Retinal pigment epithelial cell (primary cell): ENCODE results near the gene DDX42.

Experiments used
- DNase-seq: peaks from one replicate; pipeline ENCODE4 v3.0.0-alpha.2; 2010; ENCODE audit warnings: low read depth
- H3K4me3 ChIP-seq: 2 replicates; pipeline ENCODE4 v1.5.1; 2011; ENCODE audit warnings: mild to moderate bottlenecking, low read length, control low read depth, moderate library complexity
- CTCF ChIP-seq: conservative IDR thresholded peaks from 2 replicates; pipeline ENCODE4 v1.5.1; 2011; ENCODE audit warnings: low read depth, low read length, control low read depth, inconsistent platforms

The DDX42 gene

GRCh38 chr17:63780507-63780906 lies 6.5 kb downstream of the DDX42 start:
- peak; percentile 11 for DNase-seq
- no peak for TF ChIP-seq CTCF
- H3K4me3 ChIP-seq: no peak overlapping the region

- TF ChIP-seq CTCF: no peak
- H3K4me3 ChIP-seq: no peak overlapping the region
- no peak for DNase-seq
These were observed 7.0 kb downstream of the DDX42 start for GRCh38 chr17:63780928-63781327.

GRCh38 chr17:63783522-63783921 lies 9.6 kb downstream of the DDX42 start:
- H3K4me3 ChIP-seq: no peak overlapping the region
- TF ChIP-seq CTCF: no peak
- no peak for DNase-seq

- no peak for TF ChIP-seq CTCF
- DNase-seq: no peak
- H3K4me3 ChIP-seq: no peak overlapping the region
These were observed 11.6 kb downstream of the DDX42 start for GRCh38 chr17:63785556-63785955.

- H3K4me3 ChIP-seq: no peak overlapping the region
- TF ChIP-seq CTCF: no peak
- no peak for DNase-seq
These were observed 12.1 kb downstream of the DDX42 start for GRCh38 chr17:63786117-63786516.

- no peak for TF ChIP-seq CTCF
- DNase-seq: no peak
- no peak overlapping the region for H3K4me3 ChIP-seq
These were observed 13.2 kb downstream of the DDX42 start for GRCh38 chr17:63786971-63787711.

GRCh38 chr17:63790057-63790456 lies 16.1 kb downstream of the DDX42 start:
- H3K4me3 ChIP-seq: no peak overlapping the region
- DNase-seq: no peak
- no peak for TF ChIP-seq CTCF
